ENCODE data around the gene ADCY10. TPM values are rescaled to one million over a fixed set of nuclear protein-coding genes. Genes with fewer than 3 reads are reported as not detected.

Gene ADCY10
- total and polyA plus RNA-seq, 2 donors (not counting 3 experiments of a cell fraction or from before 2014, with no cell fraction given), result not detected

GRCh38 chr1:167773516-167773915 lies 140.4 kb downstream of the ADCY10 start:
- no peak overlapping the region for H3K4me3 ChIP-seq (replicated peaks in 1 of 3; ENCODE audit: insufficient read depth in 1 of 3, low read depth in 1 of 3, low read length in 3 of 3)
- H4K20me1 ChIP-seq (replicated peaks; ENCODE audit: control insufficient read depth, extremely low read depth, insufficient read depth, low read length), result no peaks in the 10 kb centered on the region
- no peak overlapping the region for H3K27ac ChIP-seq (ENCODE audit: insufficient read depth, low read depth, low read length)
- no TSS peak for BruUV-seq (replicated peaks)
- H3K36me3 ChIP-seq (ENCODE audit: control insufficient read depth in 2 of 2, extremely low read depth in 1 of 2, insufficient read depth in 2 of 2, low read length in 2 of 2), result peaks cover 0 to 2% of the 10 kb centered on the region in 2 experiments
- ChIA-PET POLR2A (no interaction called here), CTCF (interaction anchor here (0.7 kb wide), 1 partner anchor 24 kb away, joined by 3 read pairs; no protein-coding TSS in a partner anchor)
- H3K4me1 ChIP-seq (ENCODE audit: control insufficient read depth, extremely low read depth, insufficient read depth, low read length), result peaks cover 20% of the 10 kb centered on the region
- no peak overlapping the region for H3K9ac ChIP-seq (replicated peaks; ENCODE audit: extremely low read depth, insufficient read depth, low read length)
- dilution Hi-C loops (cut with MboI; ENCODE audit: extremely low pct_ligation_motif_present, low sequenced_read_pairs) (no loop called here), intact Hi-C loops (cut with micrococcal nuclease) (no loop called here)
- H2AFZ ChIP-seq (ENCODE audit: low read depth, low read length), result no peak overlapping the region
- H3K79me2 ChIP-seq (ENCODE audit: control insufficient read depth, insufficient read depth, low read length), result no peaks in the 10 kb centered on the region
- no peaks in the 10 kb centered on the region for H3K27me3 ChIP-seq (ENCODE audit: control insufficient read depth in 2 of 2, insufficient read depth in 2 of 2, low read length in 2 of 2)
- H3K9me3 ChIP-seq (replicated peaks; ENCODE audit: control insufficient read depth, insufficient read depth, low read length), result no peaks in the 10 kb centered on the region
- no peak for FAIRE-seq
- no peak overlapping the region for H3K4me2 ChIP-seq (ENCODE audit: insufficient read depth, low read length)
- no peak for DNase-seq (ENCODE audit: low read depth, low spot score)
- no peaks in the 10 kb centered on the region for H3K9me1 ChIP-seq (replicated peaks; ENCODE audit: control insufficient read depth, extremely low read depth, insufficient read depth, low read length)
- TF ChIP-seq EZH2 (IDR thresholded peaks at IDR 0.05; ENCODE audit: borderline replicate concordance, low read depth, low read length, severe bottlenecking), result no peak

- Histone ChIP-seq H3K27ac (ENCODE audit: insufficient read depth, low read depth, low read length) (no peak overlapping the region), H3K79me2 (ENCODE audit: control insufficient read depth, insufficient read depth, low read length) (peaks cover 1% of the 10 kb centered on the region), H4K20me1 (replicated peaks; ENCODE audit: control insufficient read depth, extremely low read depth, insufficient read depth, low read length) (no peaks in the 10 kb centered on the region), H3K9me3 (replicated peaks; ENCODE audit: control insufficient read depth, insufficient read depth, low read length) (no peaks in the 10 kb centered on the region), H2AFZ (ENCODE audit: low read depth, low read length) (no peak overlapping the region), H3K4me1 (ENCODE audit: control insufficient read depth, extremely low read depth, insufficient read depth, low read length) (peaks cover 20% of the 10 kb centered on the region), H3K9me1 (replicated peaks; ENCODE audit: control insufficient read depth, extremely low read depth, insufficient read depth, low read length) (no peaks in the 10 kb centered on the region), H3K36me3 (ENCODE audit: control insufficient read depth in 2 of 2, extremely low read depth in 1 of 2, insufficient read depth in 2 of 2, low read length in 2 of 2) (peaks cover 2 to 4% of the 10 kb centered on the region in 2 experiments), H3K4me3 (replicated peaks in 1 of 3; ENCODE audit: insufficient read depth in 1 of 3, low read depth in 1 of 3, low read length in 3 of 3) (no peak overlapping the region), H3K9ac (replicated peaks; ENCODE audit: extremely low read depth, insufficient read depth, low read length) (no peak overlapping the region), H3K27me3 (ENCODE audit: control insufficient read depth in 2 of 2, insufficient read depth in 2 of 2, low read length in 2 of 2) (no peaks in the 10 kb centered on the region), H3K4me2 (ENCODE audit: insufficient read depth, low read length) (no peak overlapping the region)
- ChIA-PET POLR2A (no interaction called here), CTCF (no interaction called here)
- intact Hi-C loops (cut with micrococcal nuclease) (no loop called here), dilution Hi-C loops (cut with MboI; ENCODE audit: extremely low pct_ligation_motif_present, low sequenced_read_pairs) (no loop called here)
- FAIRE-seq, result no peak
- TF ChIP-seq MAX (IDR thresholded peaks at IDR 0.05; ENCODE audit: insufficient read depth, insufficient read length), result no peak
- no peak for TF ChIP-seq FOS (IDR thresholded peaks at IDR 0.05; ENCODE audit: borderline replicate concordance, insufficient read depth, low read length)
- TF ChIP-seq MYC (IDR thresholded peaks at IDR 0.05; ENCODE audit: low read depth, low read length), result no peak
- TF ChIP-seq JUN (IDR thresholded peaks at IDR 0.05; ENCODE audit: borderline replicate concordance, insufficient read depth, insufficient read length, low read depth), result no peak
- TF ChIP-seq EZH2 (IDR thresholded peaks at IDR 0.05; ENCODE audit: borderline replicate concordance, low read depth, low read length, severe bottlenecking), result no peak
- TF ChIP-seq POLR2A (IDR thresholded peaks at IDR 0.05; ENCODE audit: low read depth, low read length), result no peak
- no peak for TF ChIP-seq CTCF (IDR thresholded peaks at IDR 0.05; ENCODE audit: extremely low read depth in 1 of 2, insufficient read depth in 1 of 2, low read depth in 1 of 2, low read length in 2 of 2)
- no peak for TF ChIP-seq POLR2AphosphoS5 (IDR thresholded peaks at IDR 0.05; ENCODE audit: insufficient read depth, low read depth, low read length)
- TF ChIP-seq GATA2 (IDR thresholded peaks at IDR 0.05; ENCODE audit: insufficient read depth, insufficient read length, low read depth, low read length), result no peak
- no TSS peak for BruUV-seq (replicated peaks)
- no peak for DNase-seq (ENCODE audit: low read depth, low spot score)
Observed at GRCh38 chr1:167772436-167772835, 141.5 kb downstream of the ADCY10 start.
